ENCODE results near the gene NMB. TPM values are rescaled to one million over a fixed set of nuclear protein-coding genes. Genes with fewer than 3 reads are reported as not detected.

NMB gene
- total RNA-seq, 4 donors from 2014 or later: 2.1 to 4.6 (median 3.9) TPM

DNA sequence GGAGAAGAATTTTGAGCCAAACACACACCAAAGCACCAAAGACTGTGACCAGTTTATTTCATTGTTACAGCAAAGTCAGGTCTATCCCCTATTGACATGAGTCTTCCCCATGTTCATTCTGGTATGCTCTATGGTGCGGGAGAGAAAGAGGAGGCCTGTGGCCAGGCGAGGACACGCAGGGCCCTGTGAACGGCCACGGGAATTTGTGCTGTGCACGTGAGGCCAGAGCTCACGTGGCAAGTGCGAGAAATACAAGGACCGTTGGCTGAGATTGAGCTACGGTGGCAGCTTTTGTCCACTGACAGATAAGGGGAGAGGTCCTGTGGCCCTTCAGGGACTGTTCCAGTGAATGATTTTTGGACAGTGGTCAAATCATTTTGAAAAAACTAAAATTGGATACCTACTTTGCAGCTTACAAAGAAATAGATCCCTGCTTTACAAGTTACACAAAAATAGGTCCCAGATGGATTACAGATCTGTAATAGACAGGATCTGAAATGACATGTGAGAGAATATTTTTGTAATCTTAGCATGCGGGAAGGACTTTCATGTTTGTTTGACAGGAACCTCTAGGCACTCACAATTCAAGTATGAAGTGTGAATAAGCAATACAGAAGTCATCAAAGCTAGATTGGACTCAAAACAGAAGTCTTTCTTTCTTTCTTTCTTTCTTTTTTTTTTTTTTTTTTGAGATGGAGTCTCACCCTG, 48.0 kb downstream of the NMB start:
- 87 to 93% methylated on average over 6 of the region's 11 CpGs for whole genome bisulfite sequencing, 2 donors (ENCODE audit: low coverage in 1 of 2)
- no peak overlapping the region for H3K27ac ChIP-seq
- H3K4me3 ChIP-seq: no peak overlapping the region
- H3K4me1 ChIP-seq: peaks cover 0 to 5% (median 0%) of the 10 kb centered on the region in 3 donors
- H3K9me3 ChIP-seq: no peaks in the 10 kb centered on the region
- H3K36me3 ChIP-seq: peaks cover 0 to 56% of the 10 kb centered on the region in 2 donors
- no peak for TF ChIP-seq POLR2A (IDR thresholded peaks at IDR 0.05)
- no peak for ATAC-seq
- no peaks in the 10 kb centered on the region for H3K27me3 ChIP-seq

GRCh38 chr15:84608707-84609284, 49.2 kb downstream of the NMB start:
- H3K9me3 ChIP-seq: no peaks in the 10 kb centered on the region
- ATAC-seq: no peak
- H3K27ac ChIP-seq: no peak overlapping the region
- peaks cover 0 to 5% (median 0%) of the 10 kb centered on the region in 3 donors for H3K4me1 ChIP-seq
- peaks cover 0 to 66% of the 10 kb centered on the region in 2 donors for H3K36me3 ChIP-seq
- TF ChIP-seq POLR2A (IDR thresholded peaks at IDR 0.05) (no peak), EP300 (IDR thresholded peaks at IDR 0.05) (no peak), POLR2AphosphoS5 (IDR thresholded peaks at IDR 0.05) (no peak)
- TF ChIP-seq, protein P1, sequence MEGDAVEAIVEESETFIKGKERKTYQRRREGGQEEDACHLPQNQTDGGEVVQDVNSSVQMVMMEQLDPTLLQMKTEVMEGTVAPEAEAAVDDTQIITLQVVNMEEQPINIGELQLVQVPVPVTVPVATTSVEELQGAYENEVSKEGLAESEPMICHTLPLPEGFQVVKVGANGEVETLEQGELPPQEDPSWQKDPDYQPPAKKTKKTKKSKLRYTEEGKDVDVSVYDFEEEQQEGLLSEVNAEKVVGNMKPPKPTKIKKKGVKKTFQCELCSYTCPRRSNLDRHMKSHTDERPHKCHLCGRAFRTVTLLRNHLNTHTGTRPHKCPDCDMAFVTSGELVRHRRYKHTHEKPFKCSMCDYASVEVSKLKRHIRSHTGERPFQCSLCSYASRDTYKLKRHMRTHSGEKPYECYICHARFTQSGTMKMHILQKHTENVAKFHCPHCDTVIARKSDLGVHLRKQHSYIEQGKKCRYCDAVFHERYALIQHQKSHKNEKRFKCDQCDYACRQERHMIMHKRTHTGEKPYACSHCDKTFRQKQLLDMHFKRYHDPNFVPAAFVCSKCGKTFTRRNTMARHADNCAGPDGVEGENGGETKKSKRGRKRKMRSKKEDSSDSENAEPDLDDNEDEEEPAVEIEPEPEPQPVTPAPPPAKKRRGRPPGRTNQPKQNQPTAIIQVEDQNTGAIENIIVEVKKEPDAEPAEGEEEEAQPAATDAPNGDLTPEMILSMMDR (IDR thresholded peaks at IDR 0.05): no peak
- 33% methylated on average over 1 of the region's 1 CpG; no CpG with 5 or more reads in 1 of the 2 donors for WGBS, 2 donors (ENCODE audit: low coverage in 1 of 2)
- H3K27me3 ChIP-seq: no peaks in the 10 kb centered on the region
- no peak overlapping the region for H3K4me3 ChIP-seq

GRCh38 chr15:84606653-84607120, 51.3 kb downstream of the NMB start:
- ATAC-seq: no peak
- TF ChIP-seq, protein P1 (IDR thresholded peaks at IDR 0.05): no peak
- TF ChIP-seq POLR2AphosphoS5 (IDR thresholded peaks at IDR 0.05) (no peak), POLR2A (IDR thresholded peaks at IDR 0.05) (no peak), EP300 (IDR thresholded peaks at IDR 0.05) (no peak)
- no peak overlapping the region for H3K27ac ChIP-seq
- H3K36me3 ChIP-seq: peaks cover 0 to 63% of the 10 kb centered on the region in 2 donors
- H3K4me1 ChIP-seq: peaks cover 0 to 14% (median 0%) of the 10 kb centered on the region in 3 donors
- no peak overlapping the region for H3K4me3 ChIP-seq
- WGBS, 2 donors (ENCODE audit: low coverage in 1 of 2): 80 to 84% methylated on average over 7 to 8 of the region's 8 CpGs
- no peaks in the 10 kb centered on the region for H3K9me3 ChIP-seq
- no peaks in the 10 kb centered on the region for H3K27me3 ChIP-seq

DNA sequence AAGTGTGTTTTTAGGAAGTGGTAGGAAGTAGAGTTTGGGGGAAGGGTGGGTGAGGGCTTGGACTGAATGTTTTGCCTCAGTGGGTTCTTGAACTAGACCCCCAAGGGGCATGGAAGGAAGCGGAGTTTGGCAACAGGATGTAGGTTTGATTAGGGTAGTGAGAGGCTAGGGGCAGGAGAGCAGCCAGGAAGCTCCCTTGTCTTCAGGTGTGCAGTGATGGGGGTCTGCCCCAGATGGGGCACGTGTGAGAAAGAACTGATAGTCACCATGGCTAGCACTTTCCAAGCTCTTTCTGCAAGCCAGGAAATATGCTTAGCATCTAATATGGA, 52.5 kb downstream of the NMB start:
- Histone ChIP-seq H3K9me3 (no peaks in the 10 kb centered on the region), H3K27ac (no peak overlapping the region), H3K36me3 (peaks cover 0 to 56% of the 10 kb centered on the region in 2 donors), H3K4me1 (peaks cover 0 to 21% (median 0%) of the 10 kb centered on the region in 3 donors), H3K4me3 (no peak overlapping the region), H3K27me3 (no peaks in the 10 kb centered on the region)
- no peak for ATAC-seq
- WGBS, 2 donors (ENCODE audit: low coverage in 1 of 2): 42 to 59% methylated on average over 2 of the region's 2 CpGs
- TF ChIP-seq, protein P1 (IDR thresholded peaks at IDR 0.05): no peak
- TF ChIP-seq POLR2AphosphoS5 (IDR thresholded peaks at IDR 0.05) (no peak), EP300 (IDR thresholded peaks at IDR 0.05) (no peak), POLR2A (IDR thresholded peaks at IDR 0.05) (no peak)

Other genes with a start within 250 kb of the NMB start
- 10 to 100 TPM in 1 of 4 donors, 1 to 10 TPM in 3; 3.5 to 13.8 (median 7.1) TPM for gene ZSCAN2, start 57.2 kb downstream of the NMB start, total RNA-seq
- 10 to 100 TPM; 12.6 to 43.3 (median 20.2) TPM for gene WDR73, start 3.9 kb downstream of the NMB start, total RNA-seq
- 100 to 1,000 TPM in 2 of 4 donors, 10 to 100 TPM in 2; 63.3 to 139 (median 99.4) TPM for gene SEC11A, start 57.9 kb upstream of the NMB start, total RNA-seq
- gene ZNF592, start 90.4 kb upstream of the NMB start, total RNA-seq: 10 to 100 TPM; 15.7 to 26.0 (median 19.1) TPM
- 10 to 100 TPM; 19.1 to 34.4 (median 26.5) TPM for gene ALPK3, start 159.2 kb upstream of the NMB start, total RNA-seq
- not detected for gene SLC28A1, start 226.5 kb upstream of the NMB start, total RNA-seq

Data from gastroesophageal sphincter (tissue), 4 donors.